Glomerular endothelial cell (primary cell): Measurements from ENCODE around the gene TANGO2. TPM values are rescaled to one million over a fixed set of nuclear protein-coding genes. Genes with fewer than 3 reads are reported as not detected.

ENCODE experiments used
- DNase-seq: peaks from one replicate; pipeline ENCODE4 v3.0.0-alpha.2; 2011; ENCODE audit warnings: low read depth, low spot score; ENCODE audit errors: extremely low read depth
- total RNA-seq: library from RNA; depleted of rRNA; stranded (reverse); fragments of >200 nt; gene quantifications from 2 replicates; pipeline ENCODE4 v1.2.3, GENCODE V29; 2015

TANGO2 gene
- total RNA-seq, 1 donor from 2014 or later: 42.2 TPM

GRCh38 chr22:19994851-19995610, 25.9 kb upstream of the TANGO2 start:
- no peak for DNase-seq

- no peak for DNase-seq
These were observed 25.1 kb upstream of the TANGO2 start for GRCh38 chr22:19995611-19996339.

- no peak for DNase-seq
These were observed 24.1 kb upstream of the TANGO2 start for GRCh38 chr22:19996694-19997384.

- no peak for DNase-seq
These were observed 23.2 kb upstream of the TANGO2 start for GRCh38 chr22:19997561-19998231.

- DNase-seq: no peak
These were observed 22.5 kb upstream of the TANGO2 start for GRCh38 chr22:19998232-19998951.

- DNase-seq: no peak
These were observed 21.7 kb upstream of the TANGO2 start for GRCh38 chr22:19998991-19999820.

GRCh38 chr22:20000246-20001081, 20.4 kb upstream of the TANGO2 start:
- no peak for DNase-seq

- peak; percentile 82 for DNase-seq
These were observed 19.8 kb upstream of the TANGO2 start for GRCh38 chr22:20001082-20001638.

- no peak for DNase-seq
These were observed 18.8 kb upstream of the TANGO2 start for GRCh38 chr22:20002128-20002527.

- no peak for DNase-seq
These were observed 18.3 kb upstream of the TANGO2 start for GRCh38 chr22:20002636-20003035.

- no peak for DNase-seq
These were observed 17.6 kb upstream of the TANGO2 start for GRCh38 chr22:20003304-20003703.

GRCh38 chr22:20004464-20004863, 16.4 kb upstream of the TANGO2 start:
- DNase-seq: no peak

GRCh38 chr22:20008221-20008995, 12.5 kb upstream of the TANGO2 start:
- DNase-seq: no peak

GRCh38 chr22:20009018-20009491, 11.9 kb upstream of the TANGO2 start:
- no peak for DNase-seq

- no peak for DNase-seq
These were observed 11.2 kb upstream of the TANGO2 start for GRCh38 chr22:20009582-20010306.

- no peak for DNase-seq
These were observed 10.4 kb upstream of the TANGO2 start for GRCh38 chr22:20010307-20011122.
